Suppressor macrophage treated with lipopolysaccharide for 1 hour (primary cell): ENCODE results near the gene TMPRSS6.

ENCODE experiments used
- DNase-seq, 3 donors: peaks; one replicate each; pipeline ENCODE4 v3.0.0-alpha.2; 2020 to 2022

TMPRSS6 gene

GRCh38 chr22:37112084-37112728 lies 2.7 kb upstream of the TMPRSS6 start:
- DNase-seq, result no peak

DNA sequence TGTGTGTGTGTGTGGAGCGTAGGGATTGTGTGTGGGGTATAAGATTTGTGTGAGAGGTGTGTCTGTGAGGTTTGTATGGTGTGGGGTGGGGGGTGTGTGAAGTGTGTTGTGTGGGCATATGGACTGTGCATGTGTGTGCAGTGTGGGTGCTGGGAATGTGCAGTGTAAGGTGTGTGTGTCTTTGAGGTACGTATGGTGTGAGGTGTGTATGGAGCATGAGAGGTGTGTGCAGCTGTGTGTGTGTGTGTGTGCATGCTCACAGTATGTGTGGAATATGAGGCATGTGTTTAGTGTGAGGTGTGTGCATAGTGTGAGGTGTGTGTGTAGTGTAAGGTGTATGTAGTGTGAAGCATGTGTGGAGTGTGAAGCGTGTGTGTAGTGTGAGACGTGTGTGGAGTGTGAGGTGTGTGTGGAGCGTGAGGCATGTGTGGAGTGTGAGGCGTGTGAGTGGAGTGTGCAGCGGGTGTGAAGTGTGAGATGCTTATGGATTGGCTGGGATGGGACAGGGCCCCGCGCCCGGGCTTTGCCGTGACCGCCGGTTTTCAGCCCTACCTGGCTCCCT lies 1.7 kb upstream of the TMPRSS6 start:
- DNase-seq, result no peak

DNA sequence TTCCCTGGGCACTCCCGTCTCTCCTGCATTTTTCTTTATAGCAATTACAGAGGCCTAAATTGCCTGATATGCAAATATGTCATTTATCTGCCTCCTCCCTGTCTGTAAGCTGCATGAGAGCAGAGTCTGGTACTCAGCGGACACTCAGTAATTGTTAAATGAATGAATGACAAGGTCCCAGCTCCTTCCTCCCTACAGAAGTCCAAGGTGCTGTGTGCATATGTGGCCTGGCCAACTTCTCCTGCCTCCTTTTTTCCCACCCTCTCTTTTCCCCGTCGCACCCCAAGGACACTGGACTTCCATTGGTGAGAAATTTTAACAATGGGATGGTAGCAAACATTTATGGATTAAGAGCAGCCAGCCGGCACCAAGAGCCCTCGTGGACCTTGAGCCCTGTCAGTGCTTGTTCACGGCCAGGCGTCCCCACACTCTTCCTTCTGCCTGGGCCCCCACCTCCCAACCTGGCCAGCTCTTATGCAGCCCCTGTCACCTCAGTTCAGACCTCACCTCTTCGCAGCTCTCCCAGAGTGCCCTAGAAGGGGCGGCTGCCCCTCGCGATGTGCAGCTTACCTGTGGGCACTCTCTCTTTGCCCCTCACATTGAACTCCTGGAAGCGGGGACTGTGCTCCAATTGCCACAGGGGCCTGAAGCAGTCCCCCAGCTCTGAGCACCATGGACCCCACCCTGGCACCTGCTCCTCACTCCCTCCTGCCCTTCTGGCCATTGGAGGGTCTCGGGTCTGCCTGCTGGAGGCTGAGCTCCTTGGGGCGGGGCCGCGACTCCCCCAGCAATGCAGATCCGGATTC lies 1.5 kb downstream of the TMPRSS6 start:
- no peak for DNase-seq

GRCh38 chr22:37105990-37106389 lies 3.5 kb downstream of the TMPRSS6 start:
- no peak for DNase-seq

DNA sequence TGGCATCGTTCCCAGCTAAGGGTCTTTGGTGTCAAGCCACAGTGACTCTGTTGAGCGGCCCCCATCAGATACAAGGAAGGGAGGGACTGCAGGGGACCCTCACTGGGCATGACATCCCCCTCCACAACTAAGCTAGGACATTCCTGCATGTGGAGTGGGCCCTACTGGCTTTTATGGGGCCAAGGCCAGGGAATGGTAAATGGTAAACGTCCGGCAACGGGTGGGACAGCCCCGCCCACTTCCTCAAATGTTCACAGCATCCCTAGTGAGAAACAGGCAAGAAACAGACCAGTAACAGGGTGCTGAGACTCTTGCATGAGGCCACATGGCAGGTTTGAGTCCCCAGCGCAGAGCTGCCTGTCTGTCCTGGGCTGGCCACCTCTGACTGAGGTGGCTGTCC lies 4.4 kb downstream of the TMPRSS6 start:
- no peak for DNase-seq

DNA sequence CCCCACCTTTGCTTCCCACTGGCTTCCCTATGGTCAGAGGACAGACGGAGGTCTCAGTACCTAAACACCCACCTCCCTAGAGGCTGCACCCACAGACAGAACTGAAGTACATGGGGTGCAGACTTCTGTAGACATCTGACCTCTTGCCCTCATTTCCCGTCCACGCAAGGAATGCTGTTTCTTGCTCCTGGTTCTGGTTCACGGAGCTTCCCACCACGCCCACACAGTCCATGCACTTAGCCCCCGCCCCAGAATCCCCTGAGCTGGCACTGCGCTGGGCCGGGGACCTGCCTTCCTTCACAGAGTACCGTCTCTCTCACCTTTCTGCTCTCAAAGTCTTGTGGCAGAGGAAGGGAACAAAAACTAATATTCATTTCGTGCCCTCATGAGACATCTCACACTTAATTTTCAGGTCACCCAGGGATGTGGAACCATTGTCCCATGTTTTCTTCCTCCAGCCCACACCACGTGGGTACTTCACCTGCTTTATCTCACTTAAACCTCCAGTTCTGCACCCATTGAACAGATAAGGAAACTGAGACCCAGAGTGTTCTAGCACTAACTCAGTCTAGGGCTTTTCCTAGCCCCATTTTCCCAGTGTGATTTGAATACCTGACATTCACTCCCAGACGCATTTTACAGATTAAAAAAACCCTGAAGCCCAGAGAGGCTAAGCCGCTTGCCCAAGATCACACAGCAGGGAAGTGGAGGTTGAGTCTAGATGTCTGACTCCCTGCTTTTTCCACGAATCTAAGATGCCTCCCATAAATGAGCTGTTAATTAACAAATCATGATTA lies 5.7 kb downstream of the TMPRSS6 start:
- no peak for DNase-seq

- no peak for DNase-seq
Observed at GRCh38 chr22:37103151-37103550, 6.4 kb downstream of the TMPRSS6 start.

DNA sequence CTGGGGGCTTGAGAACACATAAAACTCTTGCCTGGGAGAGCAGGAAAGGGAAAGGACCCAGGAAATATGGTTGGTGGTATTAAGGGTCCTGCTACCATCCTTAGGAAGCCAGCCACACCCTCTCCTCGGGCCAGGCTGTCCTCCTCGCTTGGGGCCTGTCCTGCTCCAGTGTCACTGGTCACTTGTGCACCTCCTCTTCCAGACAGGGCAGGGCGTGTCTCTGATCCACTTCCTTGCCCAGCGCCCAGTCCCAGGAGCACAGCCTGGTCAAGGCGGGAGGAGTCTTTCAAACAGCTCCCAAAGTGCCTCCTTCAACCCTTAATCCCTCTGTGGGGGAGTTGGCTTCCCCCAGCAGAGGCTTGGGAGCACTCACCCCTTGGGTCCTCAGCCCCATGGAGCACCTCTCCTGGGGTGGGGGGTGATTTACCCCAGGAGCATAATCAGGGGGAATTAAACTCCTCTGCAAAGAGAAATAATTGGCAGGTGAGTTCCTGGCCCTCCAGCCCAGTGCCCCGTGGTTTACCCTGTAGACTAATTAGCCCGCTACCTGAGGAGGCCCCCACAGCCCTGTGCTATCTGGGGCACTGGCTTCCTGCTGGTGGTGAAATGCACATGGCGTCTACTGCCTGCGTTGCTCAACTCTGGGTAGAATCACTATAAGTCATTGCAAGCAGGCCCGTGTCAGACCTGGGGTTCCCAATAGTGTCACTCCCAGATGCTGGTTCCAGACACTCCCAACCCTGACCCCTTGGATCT lies 8.0 kb downstream of the TMPRSS6 start:
- DNase-seq, result no peak

DNA sequence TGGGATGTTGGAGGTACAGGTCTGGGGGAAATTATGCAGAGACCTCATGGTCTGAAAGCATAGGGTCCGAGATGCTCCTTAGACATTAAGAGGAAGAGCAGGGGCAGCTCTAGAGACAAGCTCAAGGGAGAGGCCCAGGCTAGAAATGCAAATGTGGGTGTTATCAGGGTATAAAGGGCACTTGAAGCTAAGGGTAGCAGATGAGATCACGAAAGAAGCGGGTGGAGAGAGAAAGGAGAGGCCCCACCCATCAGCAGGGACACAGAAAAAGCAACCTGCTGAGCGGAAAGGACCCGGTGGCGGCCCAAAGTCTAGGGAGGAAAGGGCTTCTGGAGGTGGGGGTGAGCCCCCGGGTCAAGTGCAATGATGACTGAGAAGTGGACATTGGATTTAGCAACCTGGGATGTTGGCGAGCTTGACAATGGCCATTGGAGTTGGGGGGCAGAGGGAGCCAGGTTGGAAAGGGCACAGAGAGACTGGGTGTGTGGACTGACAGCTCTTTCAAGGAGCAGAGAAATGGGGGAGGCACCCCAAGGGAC lies 8.9 kb downstream of the TMPRSS6 start:
- DNase-seq, result no peak

- no peak for DNase-seq
Observed at GRCh38 chr22:37098976-37099591, 10.4 kb downstream of the TMPRSS6 start.

DNA sequence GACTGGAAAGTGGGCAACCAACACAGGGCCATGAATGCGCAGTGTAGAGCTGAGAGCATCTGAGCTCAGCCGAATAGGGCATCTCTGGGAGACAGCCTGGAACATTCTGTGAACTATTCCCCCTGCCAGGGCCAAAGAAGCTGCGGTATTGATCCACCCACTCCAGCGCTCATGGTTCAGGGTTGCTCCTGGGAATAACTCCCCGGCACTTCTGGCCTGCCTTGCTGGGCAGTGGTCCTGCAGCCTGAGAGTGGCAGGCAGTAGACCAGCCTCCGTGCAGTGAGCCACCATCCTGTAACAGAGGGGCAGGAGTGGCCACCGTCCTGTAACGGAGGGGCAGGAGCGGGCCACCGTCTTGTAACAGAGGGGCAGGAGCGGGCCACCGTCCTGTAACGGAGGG lies 12.2 kb downstream of the TMPRSS6 start:
- DNase-seq, result no peak

- DNase-seq, result no peak
Observed at GRCh38 chr22:37095113-37095512, 14.4 kb downstream of the TMPRSS6 start.

GRCh38 chr22:37094239-37094638 lies 15.3 kb downstream of the TMPRSS6 start:
- DNase-seq, result no peak

DNA sequence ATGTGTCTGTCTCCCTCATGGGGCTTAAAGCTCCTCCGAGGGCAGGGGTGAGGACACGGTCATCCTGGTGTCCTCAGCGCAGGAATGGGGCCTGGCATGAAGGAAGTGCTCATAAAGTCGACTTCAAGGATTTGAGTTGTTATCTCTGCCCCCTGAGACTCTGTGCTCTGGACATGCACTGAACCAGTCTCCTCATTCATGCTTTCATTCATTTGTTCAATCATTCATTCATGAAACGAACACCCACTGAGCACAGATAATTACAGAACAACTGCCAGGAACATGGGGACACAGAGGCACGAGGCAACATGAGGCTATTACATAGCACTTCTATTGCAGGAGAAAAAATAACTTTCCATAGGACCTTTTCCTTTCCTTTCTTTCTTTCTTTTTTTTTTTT lies 16.5 kb downstream of the TMPRSS6 start:
- DNase-seq, result no peak

DNA sequence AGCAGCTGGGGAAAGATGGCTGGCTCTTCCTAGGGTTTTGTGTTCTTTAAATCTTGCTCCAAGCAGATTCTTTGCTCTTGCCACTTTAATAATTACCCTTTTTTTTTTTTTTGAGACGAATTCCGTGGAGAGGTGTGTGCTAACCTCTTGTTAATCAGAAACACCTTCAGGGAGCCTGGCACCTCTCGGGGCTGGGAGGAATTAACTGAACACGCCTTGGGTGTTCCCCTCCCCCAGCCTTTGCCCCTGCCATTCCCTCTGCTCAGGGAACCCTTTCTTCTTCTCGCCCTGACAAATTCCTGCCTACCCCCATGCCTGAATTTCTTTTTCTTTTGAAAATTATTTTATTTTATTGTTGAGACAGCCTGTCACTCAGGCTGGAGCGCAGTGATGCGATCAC lies 17.5 kb downstream of the TMPRSS6 start:
- no peak for DNase-seq

GRCh38 chr22:37090920-37091695 lies 18.4 kb downstream of the TMPRSS6 start:
- DNase-seq, result no peak

DNA sequence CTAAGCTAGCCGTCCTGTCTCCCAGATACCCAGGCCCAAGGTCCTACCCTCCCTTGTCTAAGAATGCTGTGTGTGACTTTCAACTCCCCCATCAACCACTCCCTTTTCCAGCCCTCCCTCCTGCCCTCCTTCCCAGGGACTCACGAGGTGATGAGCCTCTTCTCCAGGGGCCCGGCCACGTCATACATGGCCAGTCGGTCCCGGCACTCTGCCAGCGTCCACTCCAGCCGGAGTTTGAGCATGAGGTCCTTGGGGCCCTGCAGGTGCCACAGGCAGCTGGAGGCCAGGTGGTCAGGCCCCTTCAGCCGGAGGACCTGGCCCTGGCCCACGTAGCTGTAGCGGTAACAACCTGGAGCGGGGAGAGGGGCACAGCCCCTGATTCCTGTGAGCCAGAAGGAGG lies 20.1 kb downstream of the TMPRSS6 start:
- DNase-seq, result no peak

- DNase-seq, result no peak
Observed at GRCh38 chr22:37088750-37089408, 20.6 kb downstream of the TMPRSS6 start.

DNA sequence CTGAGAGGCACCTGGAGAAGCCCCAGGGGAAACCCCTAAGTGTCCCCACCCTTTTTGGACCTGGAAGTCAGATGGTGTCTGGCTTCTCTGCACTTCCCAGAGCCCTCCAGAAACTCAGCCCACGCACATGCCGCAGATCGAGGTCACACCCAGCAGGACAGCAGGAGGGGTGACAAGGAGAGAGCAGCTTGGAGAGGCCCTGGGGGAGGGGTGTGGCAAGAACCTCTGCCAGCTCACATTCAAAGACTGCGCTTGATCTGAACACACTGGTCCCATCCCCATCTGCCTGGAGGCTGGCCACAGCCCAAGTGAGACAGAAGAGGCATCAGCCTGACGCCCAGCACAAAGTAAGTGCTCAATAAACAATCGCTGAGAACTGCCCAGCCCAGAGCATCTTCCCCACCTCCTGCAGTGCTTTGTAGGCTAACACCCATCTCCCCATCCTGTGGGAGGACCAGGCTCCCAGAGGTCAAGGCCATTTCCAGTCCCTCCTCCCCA lies 21.4 kb downstream of the TMPRSS6 start:
- no peak for DNase-seq

GRCh38 chr22:37086184-37086583 lies 23.3 kb downstream of the TMPRSS6 start:
- no peak for DNase-seq
